ENCODE data around the gene SEMA6D.

Gene SEMA6D

GRCh38 chr15:47717036-47717612 is at the start of gene SEMA6D:
Gene SEMA6D, plus strand, starts transcription at chr15:47717505. Its CDS starts 42,294 bp downstream, at chr15:47759799.
- DNase-seq = no peak

- no peak for DNase-seq
Measured at GRCh38 chr15:47669221-47669620, 48.1 kb upstream of the SEMA6D start.

- DNase-seq = no peak
Measured at GRCh38 chr15:47670365-47670764, 46.9 kb upstream of the SEMA6D start.

GRCh38 chr15:47673232-47673761 is 44.0 kb upstream of the SEMA6D start:
- DNase-seq = no peak

GRCh38 chr15:47674586-47675232 is 42.6 kb upstream of the SEMA6D start:
- no peak for DNase-seq

GRCh38 chr15:47675735-47676134 is 41.6 kb upstream of the SEMA6D start:
- DNase-seq = no peak

GRCh38 chr15:47678040-47678439 is 39.3 kb upstream of the SEMA6D start:
- no peak for DNase-seq

GRCh38 chr15:47682661-47683060 is 34.6 kb upstream of the SEMA6D start:
- no peak for DNase-seq

- DNase-seq = no peak
Measured at GRCh38 chr15:47685141-47685870, 32.0 kb upstream of the SEMA6D start.

- DNase-seq = no peak
Measured at GRCh38 chr15:47688573-47689086, 28.7 kb upstream of the SEMA6D start.

- DNase-seq = no peak
Measured at GRCh38 chr15:47689660-47690059, 27.6 kb upstream of the SEMA6D start.

- DNase-seq = no peak
Measured at GRCh38 chr15:47691882-47692281, 25.4 kb upstream of the SEMA6D start.

GRCh38 chr15:47696351-47696750 is 21.0 kb upstream of the SEMA6D start:
- no peak for DNase-seq

- DNase-seq = no peak
Measured at GRCh38 chr15:47705281-47705997, 11.9 kb upstream of the SEMA6D start.

- DNase-seq = no peak
Measured at GRCh38 chr15:47707391-47707790, 9.9 kb upstream of the SEMA6D start.

GRCh38 chr15:47708161-47708980 is 8.9 kb upstream of the SEMA6D start:
- DNase-seq = no peak

GRCh38 chr15:47711655-47712054 is 5.7 kb upstream of the SEMA6D start:
- no peak for DNase-seq

- DNase-seq = no peak
Measured at GRCh38 chr15:47715402-47715801, 1.9 kb upstream of the SEMA6D start.

GRCh38 chr15:47715856-47716445 is 1.4 kb upstream of the SEMA6D start:
- no peak for DNase-seq

GRCh38 chr15:47716516-47716915 is 789 bp upstream of the SEMA6D start:
- DNase-seq = no peak
